Measurements from ENCODE around the gene POMP. TPM values are rescaled to one million over a fixed set of nuclear protein-coding genes. Genes with fewer than 3 reads are reported as not detected.

Gene POMP
- total and polyA plus RNA-seq, 2 of the 4 experiments (the other 2 are of a cell fraction) = 60.2 to 68.4 TPM

- H3K27me3 ChIP-seq (ENCODE audit: control insufficient read depth, insufficient read depth, low read length) = no peaks in the 10 kb centered on the region
- H2BK15ac ChIP-seq (ENCODE audit: low read depth, low read length) = no peak overlapping the region
- no peaks in the 10 kb centered on the region for H3K79me1 ChIP-seq (ENCODE audit: low read depth in 1 of 2, low read length in 2 of 2)
- no peak overlapping the region for H4K91ac ChIP-seq (ENCODE audit: insufficient read depth, low read depth, low read length)
- H2AK5ac ChIP-seq (ENCODE audit: low read depth, low read length) = no peak overlapping the region
- no peak overlapping the region for H3K14ac ChIP-seq (replicated peaks; ENCODE audit: low read depth, low read length)
- peaks cover 7% of the 10 kb centered on the region; the same call in 1 of the 2 replicates for H3K4me1 ChIP-seq (ENCODE audit: control insufficient read depth, insufficient read depth, low read length)
- no peak overlapping the region for H4K5ac ChIP-seq (ENCODE audit: low read depth, low read length)
- POLR2A ChIA-PET (ENCODE audit: unreplicated experiment) = no interaction called here
- in situ Hi-C loops (cut with MboI; ENCODE audit: low sequenced_read_pairs) = no loop called here
- H4K8ac ChIP-seq (ENCODE audit: low read depth in 2 of 2, low read length in 2 of 2) = no peak overlapping the region
- no peak overlapping the region for H3K23ac ChIP-seq (ENCODE audit: low read depth, low read length)
- no CpG with 5 or more reads among the region's 1 CpG for WGBS, 2 experiments (ENCODE audit: extremely low coverage in 2 of 2, insufficient read length in 1 of 2)
- no peaks in the 10 kb centered on the region for H3K9me3 ChIP-seq (ENCODE audit: control insufficient read depth, insufficient read depth, low read length)
- H2BK20ac ChIP-seq (ENCODE audit: low read depth, low read length) = no peak overlapping the region
- no peak overlapping the region for H3K56ac ChIP-seq (ENCODE audit: extremely low read depth, insufficient read depth, low read length)
- no peak overlapping the region for H3K4ac ChIP-seq (ENCODE audit: low read depth, low read length)
- dilution Hi-C loops (cut with HindIII; ENCODE audit: low sequenced_read_pairs, unreplicated experiment) = no loop called here
- H3K9me1 ChIP-seq (ENCODE audit: insufficient read depth, low read length) = peaks cover 6% of the 10 kb centered on the region; the same call in 1 of the 2 replicates
- H3K36me3 ChIP-seq (ENCODE audit: control insufficient read depth, insufficient read depth, low read length) = no peaks in the 10 kb centered on the region
- no peak overlapping the region for H2AK9ac ChIP-seq (replicated peaks; ENCODE audit: low read depth, low read length, poor library complexity)
- no peak overlapping the region for H2AFZ ChIP-seq (replicated peaks; ENCODE audit: low read length, poor library complexity)
- no peak overlapping the region for H2BK120ac ChIP-seq (ENCODE audit: low read depth, low read length)
- ATAC-seq (ENCODE audit: low read depth) (no peak), DNase-seq (peak; percentile 39)
- no peak overlapping the region for H3K9ac ChIP-seq (ENCODE audit: low read depth, low read length)
- CTCF ChIA-PET = interaction anchor here (0.6 kb wide), 1 partner anchor 26 kb away, joined by 3 read pairs; no protein-coding TSS in a partner anchor
- H3K4me2 ChIP-seq (ENCODE audit: low read depth, low read length) = no peak overlapping the region
- no peak overlapping the region for H3K18ac ChIP-seq (ENCODE audit: low read depth, low read length)
- no peaks in the 10 kb centered on the region for H4K20me1 ChIP-seq (ENCODE audit: insufficient read depth, low read length)
- no peak overlapping the region for H3K27ac ChIP-seq (ENCODE audit: insufficient read depth, low read length)
- BruUV-seq (replicated peaks) = no TSS peak
- intact Hi-C loops (cut with micrococcal nuclease) = no loop called here
- H3K4me3 ChIP-seq (ENCODE audit: insufficient read depth, low read depth, low read length) = no peak overlapping the region
- TF ChIP-seq, protein P1, sequence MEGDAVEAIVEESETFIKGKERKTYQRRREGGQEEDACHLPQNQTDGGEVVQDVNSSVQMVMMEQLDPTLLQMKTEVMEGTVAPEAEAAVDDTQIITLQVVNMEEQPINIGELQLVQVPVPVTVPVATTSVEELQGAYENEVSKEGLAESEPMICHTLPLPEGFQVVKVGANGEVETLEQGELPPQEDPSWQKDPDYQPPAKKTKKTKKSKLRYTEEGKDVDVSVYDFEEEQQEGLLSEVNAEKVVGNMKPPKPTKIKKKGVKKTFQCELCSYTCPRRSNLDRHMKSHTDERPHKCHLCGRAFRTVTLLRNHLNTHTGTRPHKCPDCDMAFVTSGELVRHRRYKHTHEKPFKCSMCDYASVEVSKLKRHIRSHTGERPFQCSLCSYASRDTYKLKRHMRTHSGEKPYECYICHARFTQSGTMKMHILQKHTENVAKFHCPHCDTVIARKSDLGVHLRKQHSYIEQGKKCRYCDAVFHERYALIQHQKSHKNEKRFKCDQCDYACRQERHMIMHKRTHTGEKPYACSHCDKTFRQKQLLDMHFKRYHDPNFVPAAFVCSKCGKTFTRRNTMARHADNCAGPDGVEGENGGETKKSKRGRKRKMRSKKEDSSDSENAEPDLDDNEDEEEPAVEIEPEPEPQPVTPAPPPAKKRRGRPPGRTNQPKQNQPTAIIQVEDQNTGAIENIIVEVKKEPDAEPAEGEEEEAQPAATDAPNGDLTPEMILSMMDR (conservative IDR thresholded peaks at IDR 0.05; ENCODE audit: low read depth, low read length) = no peak
- TF ChIP-seq MAFK (IDR thresholded peaks at IDR 0.05; ENCODE audit: low read depth, low read length) (no peak), FOS (IDR thresholded peaks at IDR 0.05; ENCODE audit: low read depth, low read length) (no peak), POLR2A (IDR thresholded peaks at IDR 0.05; ENCODE audit: low read depth, low read length) (no peak)
- no peak overlapping the region for H2BK5ac ChIP-seq (ENCODE audit: low read depth, low read length, poor library complexity, severe bottlenecking)
These were observed 38.5 kb downstream of the POMP start for GRCh38 chr13:28697441-28697840.

Data from IMR-90 (cell line).